Measurements from ENCODE around the gene LGALS9C.
A peak's percentile ranks its signal among the peaks of the same experiment; 100 is the strongest.
"Not testable (repeated sequence)": the region's sequence is repeated elsewhere in the genome, so short reads cannot be mapped to it uniquely, and the experiment has no call there.

LGALS9C gene

GRCh38 chr17:18476508-18477308 is at the start of gene LGALS9C:
Gene LGALS9C (plus strand): TSS chr17:18476789. CDS start chr17:18476855, 66 bp downstream.
- not testable (repeated sequence) for DNase-seq (ENCODE audit: low read depth)

GRCh38 chr17:18432206-18432605 is 44.4 kb upstream of the LGALS9C start:
- not testable (repeated sequence) for DNase-seq (ENCODE audit: low read depth)

- DNase-seq (ENCODE audit: low read depth): not testable (repeated sequence)
Observed at GRCh38 chr17:18439465-18439870, 37.1 kb upstream of the LGALS9C start.

GRCh38 chr17:18442093-18442492 is 34.5 kb upstream of the LGALS9C start:
- not testable (repeated sequence) for DNase-seq (ENCODE audit: low read depth)

- DNase-seq (ENCODE audit: low read depth): not testable (repeated sequence)
Observed at GRCh38 chr17:18442532-18442931, 34.1 kb upstream of the LGALS9C start.

- DNase-seq (ENCODE audit: low read depth): not testable (repeated sequence)
Observed at GRCh38 chr17:18447476-18448205, 28.9 kb upstream of the LGALS9C start.

- not testable (repeated sequence) for DNase-seq (ENCODE audit: low read depth)
Observed at GRCh38 chr17:18448311-18448710, 28.3 kb upstream of the LGALS9C start.

- not testable (repeated sequence) for DNase-seq (ENCODE audit: low read depth)
Observed at GRCh38 chr17:18449833-18450232, 26.8 kb upstream of the LGALS9C start.

- not testable (repeated sequence) for DNase-seq (ENCODE audit: low read depth)
Observed at GRCh38 chr17:18450998-18451397, 25.6 kb upstream of the LGALS9C start.

GRCh38 chr17:18451969-18452368 is 24.6 kb upstream of the LGALS9C start:
- not testable (repeated sequence) for DNase-seq (ENCODE audit: low read depth)

GRCh38 chr17:18459035-18459434 is 17.6 kb upstream of the LGALS9C start:
- peak; percentile 62 for DNase-seq (ENCODE audit: low read depth)

- DNase-seq (ENCODE audit: low read depth): peak; percentile 44
Observed at GRCh38 chr17:18463831-18464502, 12.6 kb upstream of the LGALS9C start.

GRCh38 chr17:18466250-18466983 is 10.2 kb upstream of the LGALS9C start:
- DNase-seq (ENCODE audit: low read depth): not testable (repeated sequence)

- not testable (repeated sequence) for DNase-seq (ENCODE audit: low read depth)
Observed at GRCh38 chr17:18467001-18467400, 9.6 kb upstream of the LGALS9C start.

GRCh38 chr17:18468472-18469171 is 8.0 kb upstream of the LGALS9C start:
- not testable (repeated sequence) for DNase-seq (ENCODE audit: low read depth)

- not testable (repeated sequence) for DNase-seq (ENCODE audit: low read depth)
Observed at GRCh38 chr17:18469837-18470236, 6.8 kb upstream of the LGALS9C start.

- DNase-seq (ENCODE audit: low read depth): not testable (repeated sequence)
Observed at GRCh38 chr17:18470345-18470930, 6.2 kb upstream of the LGALS9C start.

GRCh38 chr17:18473967-18474366 is 2.6 kb upstream of the LGALS9C start:
- DNase-seq (ENCODE audit: low read depth): not testable (repeated sequence)

- DNase-seq (ENCODE audit: low read depth): not testable (repeated sequence)
Observed at GRCh38 chr17:18474754-18475153, 1.8 kb upstream of the LGALS9C start.

GRCh38 chr17:18477367-18477766 is 778 bp downstream of the LGALS9C start:
- DNase-seq (ENCODE audit: low read depth): not testable (repeated sequence)

- DNase-seq (ENCODE audit: low read depth): not testable (repeated sequence)
Observed at GRCh38 chr17:18478362-18478761, 1.8 kb downstream of the LGALS9C start.
